Cardiac septum (tissue), 1 donor: ENCODE measurements around the gene STX12. TPM values are rescaled to one million over a fixed set of nuclear protein-coding genes. Genes with fewer than 3 reads are reported as not detected.
"Not testable (repeated sequence)": the region's sequence is repeated elsewhere in the genome, so short reads cannot be mapped to it uniquely, and the experiment has no call there.

ENCODE experiments used
- DNase-seq: peaks from one replicate; pipeline ENCODE4 v3.0.0-alpha.2; 2020; ENCODE audit warnings: low spot score
- intact Hi-C: fragments of 100-400 bp; cut with DNase I; formaldehyde crosslinking; loops from one replicate; pipeline ENCODE4 v1.14.0; 2022
- total RNA-seq: library from RNA; stranded (reverse); fragmentation: NEBNext Ultra II Directional; extraction: Animal tissue kit (Norgen Biotek cat#: 25700); gene quantifications from one replicate; pipeline ENCODE4 v1.2.1, GENCODE V29; 2021
- donor health status: DM: no; HTN: no; CAD: no.

Gene STX12
- total RNA-seq, 1 donor from 2014 or later = 27.4 TPM

DNA sequence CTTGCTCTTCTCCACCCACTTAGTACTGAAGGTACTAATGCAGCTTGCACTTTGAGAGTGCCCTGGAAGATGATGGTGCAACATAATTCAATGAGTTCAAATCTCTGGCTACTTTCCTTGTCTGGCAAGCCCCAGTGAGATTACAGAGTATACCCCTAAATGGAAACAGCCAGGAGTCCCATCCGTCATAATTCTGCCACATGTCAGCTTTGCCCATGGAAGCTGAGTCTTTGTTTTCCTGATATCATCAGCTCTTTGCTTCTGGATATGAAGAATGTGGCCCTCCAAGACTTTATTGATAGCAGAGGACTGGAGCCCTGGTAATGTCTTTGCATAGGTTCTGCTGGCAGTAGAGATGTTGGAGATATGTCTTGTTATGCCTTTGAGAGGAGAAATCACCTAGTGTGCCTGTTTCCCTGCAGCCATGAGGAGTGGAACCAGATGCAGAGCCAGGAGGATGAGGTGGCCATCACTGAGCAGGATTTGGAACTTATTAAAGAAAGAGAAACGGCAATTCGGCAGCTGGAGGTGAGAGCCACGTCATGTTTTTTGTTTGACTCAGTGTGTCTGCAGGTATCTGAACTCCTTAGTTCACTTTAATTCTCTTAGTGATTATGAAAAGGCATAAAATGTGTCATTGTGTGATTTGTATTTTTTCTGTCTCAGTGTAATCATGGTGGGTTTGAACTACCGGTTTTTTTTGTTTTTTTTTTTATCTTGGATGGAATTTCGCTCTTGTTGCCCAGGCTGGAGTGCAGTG lies 38.9 kb downstream of the STX12 start:
- intact Hi-C loops = no loop called here
- DNase-seq = no peak

DNA sequence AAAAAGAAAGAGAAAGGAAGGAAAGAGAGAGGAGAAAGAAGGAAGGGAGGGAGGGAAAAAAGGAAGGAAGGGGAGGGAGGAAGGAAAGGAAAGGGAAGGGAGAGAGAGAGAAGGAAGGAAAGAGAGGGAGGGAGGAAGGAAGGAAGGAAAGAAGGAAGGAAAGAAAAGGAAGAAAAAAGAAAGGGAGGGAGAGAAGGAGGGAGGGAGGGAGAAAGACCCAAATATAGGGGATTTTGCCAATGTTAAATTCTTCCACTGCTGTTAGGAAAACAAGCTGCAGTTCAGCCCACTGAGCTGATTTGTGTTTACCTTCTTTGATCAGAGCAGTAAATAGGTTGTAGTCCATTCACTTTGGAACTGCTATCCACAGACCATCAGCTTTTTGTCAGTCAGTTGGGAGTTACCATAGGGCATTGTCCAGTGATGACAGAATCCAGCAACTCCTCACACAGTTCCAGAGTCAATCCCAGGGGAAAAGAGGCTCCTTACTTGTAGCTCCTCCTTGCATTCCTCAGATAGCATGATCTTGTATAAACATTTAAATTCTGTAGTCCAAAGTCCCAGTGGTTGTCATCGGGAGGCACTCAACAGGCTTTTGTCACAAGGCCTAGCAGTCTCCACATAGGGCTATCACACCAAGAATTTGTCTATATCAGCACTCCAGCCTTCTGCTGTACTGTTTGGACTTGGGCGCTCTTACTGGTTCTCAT lies 44.1 kb downstream of the STX12 start:
- intact Hi-C loops = no loop called here
- no peak for DNase-seq

DNA sequence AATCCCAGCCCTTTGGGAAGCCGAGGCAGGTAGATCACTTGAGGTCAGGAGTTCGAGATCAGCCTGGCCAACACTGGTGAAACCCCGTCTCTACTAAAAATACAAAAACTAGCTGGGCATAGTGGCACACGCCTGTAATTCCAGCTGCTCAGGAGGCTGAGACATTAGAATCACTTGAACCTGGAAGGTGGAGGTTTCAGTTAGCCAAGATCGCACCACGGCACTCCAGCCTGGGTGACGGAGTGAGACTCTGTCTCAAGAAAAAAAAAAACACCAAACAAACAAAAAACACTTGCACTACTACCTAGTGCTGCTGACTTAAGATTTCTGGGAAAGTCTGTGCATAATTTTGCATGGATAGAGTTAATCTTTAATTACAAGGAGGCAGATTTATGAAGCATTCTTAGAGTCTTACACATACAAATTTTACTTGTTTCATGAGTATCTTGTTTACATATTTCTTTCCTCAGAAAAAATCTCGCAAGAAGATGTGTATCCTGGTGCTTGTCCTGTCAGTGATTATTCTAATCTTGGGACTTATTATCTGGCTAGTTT lies 48.8 kb downstream of the STX12 start:
- no peak for DNase-seq
- intact Hi-C loops = no loop called here

DNA sequence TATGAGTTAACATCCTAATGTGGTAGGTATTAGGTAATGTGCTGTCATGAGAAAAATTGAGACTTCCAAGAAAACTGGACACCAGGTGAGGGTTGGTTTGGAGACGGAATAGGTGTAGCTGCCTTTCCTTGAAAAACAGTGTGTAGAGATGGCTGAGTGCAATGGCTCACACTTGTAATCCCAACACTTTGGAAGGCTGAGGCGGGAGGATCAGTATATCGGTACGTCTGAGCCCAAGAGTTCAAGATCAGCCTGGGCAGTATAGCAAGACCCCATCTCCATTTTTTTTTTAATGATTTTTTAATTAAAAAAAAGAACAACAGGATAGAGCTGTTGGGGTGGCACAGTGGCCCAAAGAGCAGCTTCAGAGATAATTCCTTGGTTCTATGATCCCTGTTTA lies 50.8 kb downstream of the STX12 start:
- intact Hi-C loops = no loop called here
- no peak for DNase-seq

DNA sequence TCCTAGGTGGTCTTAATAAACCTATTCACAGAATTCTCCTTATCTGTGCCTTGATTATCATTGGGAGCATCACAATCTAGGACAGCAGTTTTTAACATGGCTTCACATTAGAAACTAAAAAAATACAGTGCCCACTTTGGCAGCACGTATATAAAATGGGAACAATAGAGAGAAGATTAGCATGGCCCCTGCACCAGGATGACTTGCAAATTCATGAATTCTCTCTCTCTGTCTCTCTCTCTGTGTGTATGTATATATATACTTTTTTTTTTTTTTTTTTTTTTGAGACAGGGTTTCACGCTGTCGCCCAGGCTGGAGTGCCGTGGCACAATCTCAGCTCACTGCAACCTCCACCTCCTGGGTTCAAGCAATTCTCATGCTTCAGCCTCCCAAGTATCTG lies 51.4 kb downstream of the STX12 start:
- intact Hi-C loops = no loop called here
- DNase-seq = no peak

DNA sequence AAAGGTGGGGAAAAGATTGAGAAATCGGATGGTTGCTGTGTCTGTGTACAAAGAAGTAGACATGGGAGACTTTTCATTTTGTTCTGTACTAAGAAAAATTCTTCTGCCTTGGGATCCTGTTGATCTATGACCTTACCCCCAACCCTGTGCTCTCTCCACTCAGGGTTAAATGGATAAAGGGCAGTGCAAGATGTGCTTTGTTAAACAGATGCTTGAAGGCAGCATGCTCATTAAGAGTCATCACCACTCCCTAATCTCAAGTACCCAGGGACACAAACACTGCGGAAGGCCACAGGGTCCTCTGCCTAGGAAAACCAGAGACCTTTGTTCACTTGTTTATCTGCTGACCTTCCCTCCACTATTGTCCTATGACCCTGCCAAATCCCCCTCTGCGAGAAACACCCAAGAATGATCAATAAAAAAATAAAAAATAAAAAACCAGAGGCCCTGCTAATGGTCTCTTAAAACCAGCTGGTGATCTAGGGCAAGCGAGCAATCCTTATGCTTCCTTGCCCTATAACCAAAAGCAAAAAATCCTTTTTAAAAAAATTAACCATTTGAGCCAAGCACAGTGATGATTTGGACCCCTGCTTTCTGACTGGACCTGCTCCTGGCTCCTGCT lies 56.4 kb downstream of the STX12 start:
- intact Hi-C loops, DNase-seq: not testable (repeated sequence)

DNA sequence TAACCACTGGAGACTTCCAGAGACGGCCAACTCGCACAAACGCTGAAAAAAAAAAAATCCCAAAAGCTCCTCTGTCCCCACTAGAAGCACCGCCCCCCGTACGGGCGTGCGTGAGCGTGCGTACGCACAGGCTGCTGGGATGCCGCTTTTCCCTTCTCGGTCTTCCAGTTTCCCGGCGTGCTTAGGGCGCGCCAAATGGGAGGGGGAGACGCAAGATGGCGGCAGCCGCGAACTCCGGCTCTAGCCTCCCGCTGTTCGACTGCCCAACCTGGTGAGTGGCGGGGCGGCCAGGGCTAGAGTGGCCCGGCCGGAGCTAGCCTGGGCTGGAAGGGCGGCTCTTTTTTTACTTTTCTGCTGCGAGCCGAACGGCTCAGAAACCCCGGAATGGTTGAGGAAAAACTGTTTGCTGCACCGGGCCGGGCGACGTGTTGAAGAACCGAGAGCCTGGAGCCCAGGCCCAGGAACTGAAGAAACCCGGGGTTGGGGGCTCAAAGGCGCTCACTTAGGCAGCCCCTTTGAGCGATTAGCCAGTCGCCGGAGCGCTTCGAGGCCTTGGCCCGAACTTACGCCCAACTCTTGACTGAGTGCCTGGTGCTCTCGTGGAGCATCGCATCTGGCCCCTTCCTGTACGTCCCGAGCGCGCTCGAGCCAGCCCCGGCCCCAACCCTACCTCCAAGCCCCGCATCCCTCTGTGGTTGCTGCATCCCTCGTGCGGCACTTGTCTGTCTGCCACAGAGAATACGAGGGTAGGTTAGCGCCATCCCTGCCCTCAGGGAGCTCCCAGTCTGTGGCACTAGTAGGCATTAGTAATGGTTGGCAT lies 57.8 kb downstream of the STX12 start, which contains the start of gene PPP1R8:
TSS of gene PPP1R8 (plus strand) at position 162 of the 820 bp plus-strand sequence. CDS start at position 216, 54 bp downstream.
- peak; percentile 96 for DNase-seq
- intact Hi-C loops = loop anchor here (2.0 to 5.0 kb wide), 2 partner anchors 59 to 106 kb away; partner anchors contain the start of genes FAM76A and STX12

DNA sequence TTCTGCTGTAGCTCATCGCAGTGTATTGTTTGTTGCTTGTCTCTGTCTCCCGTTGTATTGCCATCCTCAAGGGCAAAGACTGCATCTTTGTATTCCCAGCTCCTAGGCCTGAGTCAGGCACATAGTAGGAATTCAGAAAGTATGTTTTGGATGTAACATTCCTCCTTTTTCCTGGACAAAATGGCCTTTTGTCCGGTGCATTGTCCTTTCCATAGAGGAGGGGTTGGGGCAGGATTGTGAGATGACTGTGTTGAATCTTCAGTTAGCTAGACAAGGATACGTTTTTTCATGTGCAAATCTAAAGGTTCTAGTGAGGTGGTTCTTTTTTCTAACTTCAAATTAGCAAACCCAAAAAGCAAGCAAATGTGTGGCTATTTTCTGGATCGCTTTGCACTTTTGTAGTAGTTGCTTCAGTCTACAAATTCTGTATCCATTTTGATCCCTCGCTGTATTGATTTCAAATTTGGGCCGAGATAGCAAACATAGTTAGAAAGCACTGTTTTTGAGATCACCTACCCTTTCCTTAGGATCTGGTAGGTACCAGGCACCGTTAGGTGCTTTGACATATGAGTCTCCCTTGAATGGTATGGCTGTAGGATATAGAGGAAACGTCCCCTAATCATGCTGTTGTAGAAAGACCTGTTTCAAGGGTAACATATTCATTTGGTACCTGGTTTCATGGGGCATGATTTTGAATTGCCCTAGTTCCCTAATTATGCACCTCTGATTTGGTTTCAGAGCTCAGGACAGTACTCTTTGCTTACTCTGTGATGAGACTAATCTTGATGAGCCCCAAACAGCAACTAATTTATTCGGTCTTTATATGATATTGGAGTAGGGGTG lies 58.8 kb downstream of the STX12 start:
- intact Hi-C loops = loop anchor here (2.0 to 5.0 kb wide), 2 partner anchors 59 to 107 kb away; partner anchors contain the start of genes FAM76A and STX12
- DNase-seq = no peak

DNA sequence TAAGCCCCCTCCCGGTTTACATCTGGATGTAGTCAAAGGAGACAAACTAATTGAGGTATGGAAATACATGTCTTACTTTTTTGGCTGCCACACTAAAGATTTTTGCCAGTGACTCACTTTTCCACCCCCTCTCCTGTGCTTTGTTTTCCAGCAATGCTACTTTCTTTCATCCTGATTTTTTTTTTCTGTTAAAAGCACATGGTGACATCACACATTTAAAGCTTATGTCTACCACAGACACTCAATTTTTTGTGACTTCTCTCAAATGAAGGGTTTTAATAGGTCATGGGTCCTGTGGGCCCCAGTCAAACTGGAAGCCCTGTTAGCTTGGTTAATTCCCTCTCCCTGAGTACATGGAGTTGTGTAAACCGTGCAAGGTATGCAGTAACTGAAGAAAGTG lies 59.7 kb downstream of the STX12 start:
- DNase-seq = no peak
- intact Hi-C loops = loop anchor here (5.0 kb wide), 1 partner anchor 60 kb away; the partner anchor contains the start of gene STX12

DNA sequence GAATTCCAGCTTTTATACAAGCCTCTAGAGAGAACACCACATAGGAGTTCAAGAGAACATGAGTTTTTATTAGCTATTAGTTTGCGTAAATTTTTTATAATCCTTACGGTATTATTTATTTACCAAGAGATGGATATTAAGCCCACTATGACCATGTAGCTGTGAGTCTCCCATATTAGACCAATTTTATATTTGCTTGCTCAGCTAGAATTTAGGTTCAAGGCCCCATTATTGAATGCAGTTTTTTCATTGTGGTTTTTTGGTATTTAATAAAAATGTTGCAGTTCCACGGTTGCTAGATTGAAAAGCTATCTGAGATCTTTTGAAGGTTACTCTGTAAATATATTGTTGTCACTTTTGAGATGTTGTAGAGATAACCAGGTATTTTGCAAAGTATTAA lies 60.5 kb downstream of the STX12 start:
- DNase-seq = no peak
- intact Hi-C loops = loop anchor here (5.0 kb wide), 1 partner anchor 61 kb away; the partner anchor contains the start of gene STX12

DNA sequence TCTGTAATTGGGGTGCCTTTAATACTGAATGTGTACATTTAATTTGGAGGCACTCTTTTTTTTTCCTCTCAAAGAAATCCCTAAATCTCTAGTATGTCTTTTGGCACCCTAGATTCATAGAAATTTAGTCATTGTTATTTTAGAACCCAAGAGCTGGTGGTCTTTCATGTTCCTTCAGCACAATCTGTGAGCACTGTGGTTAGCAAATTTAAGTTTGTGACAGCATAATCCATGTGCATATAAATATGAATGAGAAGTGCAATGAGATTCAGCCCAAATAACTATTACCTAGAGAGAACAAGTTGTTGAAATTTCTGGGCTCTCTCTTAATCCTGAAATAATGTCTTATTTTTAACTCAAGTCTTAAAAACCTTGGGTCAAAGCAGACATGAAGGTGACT lies 62.0 kb downstream of the STX12 start:
- intact Hi-C loops = no loop called here
- DNase-seq = no peak

DNA sequence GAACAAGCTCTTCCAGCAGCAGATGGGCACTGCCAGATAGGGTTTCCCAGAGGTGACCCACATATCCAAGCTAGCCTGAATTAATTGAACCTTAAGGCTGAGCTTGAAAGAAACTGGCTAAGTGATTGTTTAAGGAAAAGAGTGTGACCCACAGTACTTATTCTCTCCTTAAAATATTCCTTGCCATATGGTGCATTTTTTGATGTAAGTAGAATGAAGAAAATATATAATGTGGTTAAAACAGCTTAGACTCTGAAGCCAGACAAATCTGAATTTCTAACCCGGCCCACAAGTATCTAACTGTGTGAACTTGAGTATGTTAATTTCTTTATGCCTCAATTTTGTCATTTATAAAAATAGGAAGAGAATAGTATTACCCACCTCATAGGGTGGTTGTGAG lies 62.5 kb downstream of the STX12 start:
- intact Hi-C loops = no loop called here
- DNase-seq = no peak

DNA sequence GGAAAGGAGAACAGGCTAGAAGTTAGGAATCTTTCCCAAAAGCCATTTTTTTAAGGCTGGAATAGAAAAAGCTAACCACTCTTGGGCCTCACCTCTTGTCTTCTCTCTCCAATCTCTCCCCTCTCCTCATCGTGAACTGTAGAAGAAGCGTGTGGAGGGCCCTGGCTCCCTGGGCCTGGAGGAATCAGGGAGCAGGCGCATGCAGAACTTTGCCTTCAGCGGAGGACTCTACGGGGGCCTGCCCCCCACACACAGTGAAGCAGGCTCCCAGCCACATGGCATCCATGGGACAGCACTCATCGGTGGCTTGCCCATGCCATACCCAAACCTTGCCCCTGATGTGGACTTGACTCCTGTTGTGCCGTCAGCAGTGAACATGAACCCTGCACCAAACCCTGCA lies 76.9 kb downstream of the STX12 start:
- intact Hi-C loops = no loop called here
- no peak for DNase-seq

DNA sequence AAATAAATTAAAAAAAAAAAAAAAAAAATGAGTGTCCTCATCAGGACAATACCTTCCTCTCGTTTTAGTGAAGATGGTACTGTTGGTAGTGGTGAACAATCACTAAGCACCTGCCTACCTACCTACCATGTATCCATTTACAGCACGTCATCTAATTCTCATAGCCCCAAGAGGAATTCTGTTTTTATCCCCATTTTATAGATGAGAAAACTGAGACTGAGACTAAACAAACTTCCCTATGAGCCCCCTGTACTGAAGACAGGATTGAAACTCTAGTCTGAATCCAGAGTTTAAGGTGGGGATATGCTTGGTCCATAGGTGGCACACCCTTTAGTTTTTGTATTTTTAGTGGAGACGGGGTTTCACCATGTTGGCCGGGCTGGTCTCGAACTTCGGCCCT lies 82.1 kb downstream of the STX12 start:
- intact Hi-C loops = loop anchor here (5.0 kb wide), 1 partner anchor 122 kb away; no protein-coding TSS in a partner anchor
- DNase-seq = no peak

DNA sequence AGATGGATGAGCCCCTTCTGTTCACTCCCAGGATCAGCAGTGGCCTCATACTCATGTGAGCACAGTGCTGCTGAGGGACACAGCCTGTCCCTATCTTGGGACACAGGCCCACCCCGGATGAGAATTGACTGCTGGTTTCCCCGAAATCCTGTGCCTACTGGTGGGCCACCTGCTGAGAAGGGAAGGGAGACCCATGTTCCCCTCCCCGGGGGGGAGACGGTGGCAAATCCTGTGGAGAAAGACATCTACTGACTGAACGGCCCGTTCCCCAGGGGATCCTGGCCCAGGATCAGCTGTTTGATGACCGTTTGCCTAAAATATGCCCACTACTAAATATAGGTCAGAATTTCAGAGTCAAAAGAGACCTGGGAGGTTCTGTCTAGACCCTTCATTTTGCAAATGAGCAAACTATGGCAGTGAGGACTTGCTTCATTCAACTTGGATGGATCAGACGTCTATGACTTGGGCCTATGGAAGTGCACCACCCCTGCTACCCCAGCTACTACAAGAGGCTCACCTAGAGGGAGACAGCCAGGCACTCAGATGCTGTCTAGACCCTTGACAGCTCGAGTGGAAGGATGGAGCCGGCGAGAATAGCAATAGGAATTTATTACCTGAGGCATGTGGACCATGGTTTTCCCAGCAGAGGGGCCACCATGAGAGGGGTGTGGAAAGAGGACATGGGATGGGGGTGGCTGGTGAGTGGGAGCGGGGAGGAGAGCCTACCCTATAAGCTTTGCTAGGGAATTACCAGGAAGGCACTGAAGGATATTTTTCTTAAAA lies 83.7 kb downstream of the STX12 start:
- intact Hi-C loops = loop anchor here (5.0 kb wide), 1 partner anchor 121 kb away; no protein-coding TSS in a partner anchor
- DNase-seq = no peak

DNA sequence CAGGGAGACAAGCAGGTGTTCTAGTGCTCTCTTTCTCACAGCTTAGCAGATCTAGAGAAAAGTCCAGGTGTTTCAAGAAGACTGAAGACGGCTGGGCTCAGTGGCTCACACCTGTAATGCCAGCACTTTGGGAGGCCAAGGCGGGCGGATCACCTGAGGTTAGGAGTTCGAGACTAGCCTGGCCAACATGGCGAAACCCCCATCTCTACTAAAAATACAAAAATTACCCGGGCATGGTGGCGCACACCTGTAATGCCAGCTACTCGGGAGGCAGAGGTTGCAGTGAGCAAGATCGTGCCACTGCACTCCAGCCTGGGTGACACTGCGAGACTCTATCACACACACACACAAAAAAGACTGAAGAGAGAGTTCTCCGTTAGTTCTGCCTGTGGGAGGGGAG lies 84.5 kb downstream of the STX12 start:
- intact Hi-C loops = loop anchor here (5.0 kb wide), 1 partner anchor 120 kb away; no protein-coding TSS in a partner anchor
- not testable (repeated sequence) for DNase-seq
